H9 (cell line): ENCODE results near the gene TCEA2. TPM values are rescaled to one million over a fixed set of nuclear protein-coding genes. Genes with fewer than 3 reads are reported as not detected.

Experiments
- DNase-seq: peaks from one replicate; pipeline ENCODE4 v3.0.0-alpha.2; 2017
- H2AFZ ChIP-seq: one replicate; pipeline ENCODE4 v1.6.1; 2013; ENCODE audit warnings: mild to moderate bottlenecking, low read length, control low read depth, moderate library complexity
- H2AK5ac ChIP-seq: 2 replicates; pipeline ENCODE4 v1.6.1; 2013; ENCODE audit warnings: low read length, control low read depth, mixed read lengths; ENCODE audit not compliant: insufficient read length
- H2BK120ac ChIP-seq: one replicate; pipeline ENCODE4 v1.6.1; 2013; ENCODE audit warnings: low read depth, mild to moderate bottlenecking, low read length, control low read depth, inconsistent platforms; ENCODE audit not compliant: poor library complexity, severe bottlenecking
- H2BK12ac ChIP-seq: 2 replicates; pipeline ENCODE4 v1.6.1; 2013; ENCODE audit warnings: low read length, control low read depth, mixed read lengths, low read depth; ENCODE audit not compliant: insufficient read length
- H2BK15ac ChIP-seq: 2 replicates; pipeline ENCODE4 v1.6.1; 2013; ENCODE audit warnings: low read depth, low read length, control low read depth
- H2BK20ac ChIP-seq: one replicate; pipeline ENCODE4 v1.6.1; 2013; ENCODE audit warnings: low read depth, mild to moderate bottlenecking, low read length, control low read depth, inconsistent platforms; ENCODE audit not compliant: poor library complexity, severe bottlenecking
- H2BK5ac ChIP-seq: 2 replicates; pipeline ENCODE4 v1.6.1; 2013; ENCODE audit warnings: low read length, control low read depth, mixed read lengths; ENCODE audit not compliant: insufficient read length
- H3K14ac ChIP-seq: 2 replicates; pipeline ENCODE4 v1.6.1; 2013; ENCODE audit warnings: low read length, control low read depth; ENCODE audit not compliant: insufficient read depth
- H3K18ac ChIP-seq: 2 replicates; pipeline ENCODE4 v1.6.1; 2013; ENCODE audit warnings: low read depth, mild to moderate bottlenecking, mixed read lengths, low read length, control low read depth; ENCODE audit not compliant: insufficient read length
- H3K23ac ChIP-seq: 2 replicates; pipeline ENCODE4 v1.6.1; 2013; ENCODE audit warnings: low read length, control low read depth, mixed read lengths, low read depth; ENCODE audit not compliant: insufficient read length
- H3K23me2 ChIP-seq: 2 replicates; pipeline ENCODE4 v1.6.1; 2013; ENCODE audit warnings: low read depth, mild to moderate bottlenecking, mixed read lengths, low read length, control low read depth; ENCODE audit not compliant: insufficient read length, poor library complexity, severe bottlenecking
- H3K27ac ChIP-seq: 2 replicates; pipeline ENCODE4 v1.5.1; 2013; ENCODE audit warnings: low read length, control low read depth, mixed read lengths, low read depth; ENCODE audit not compliant: insufficient read length
- H3K27me3 ChIP-seq: 2 replicates; pipeline ENCODE4 v1.6.1; 2013; ENCODE audit warnings: low read length, control low read depth, inconsistent platforms; ENCODE audit not compliant: insufficient read depth
- H3K4ac ChIP-seq: 2 replicates; pipeline ENCODE4 v1.6.1; 2013; ENCODE audit warnings: low read depth, mild to moderate bottlenecking, control low read depth, inconsistent platforms, low read length, moderate library complexity
- H3K4me1 ChIP-seq: 2 replicates; pipeline ENCODE4 v1.6.1; 2013; ENCODE audit warnings: low read length, control low read depth, inconsistent platforms; ENCODE audit not compliant: insufficient read depth
- H3K4me2 ChIP-seq: 2 replicates; pipeline ENCODE4 v1.6.1; 2013; ENCODE audit warnings: low read length, control low read depth, mixed read lengths; ENCODE audit not compliant: insufficient read length, insufficient read depth
- H3K56ac ChIP-seq: 2 replicates; pipeline ENCODE4 v1.6.1; 2013; ENCODE audit warnings: low read depth, mild to moderate bottlenecking, mixed read lengths, low read length, control low read depth; ENCODE audit not compliant: insufficient read length
- H3K79me1 ChIP-seq: 2 replicates; pipeline ENCODE4 v1.6.1; 2013; ENCODE audit warnings: low read depth, mild to moderate bottlenecking, moderate library complexity, low read length, control low read depth, inconsistent platforms; ENCODE audit not compliant: insufficient read depth, poor library complexity, severe bottlenecking
- H3K79me2 ChIP-seq: 2 replicates; pipeline ENCODE4 v1.6.1; 2013; ENCODE audit warnings: low read length, control low read depth, inconsistent platforms; ENCODE audit not compliant: insufficient read depth
- H3K9ac ChIP-seq: 2 replicates; pipeline ENCODE4 v1.6.1; 2013; ENCODE audit warnings: low read length, control low read depth, mixed read lengths; ENCODE audit not compliant: insufficient read length; ENCODE audit errors: extremely low read depth
- H3K9me3 ChIP-seq: one replicate; pipeline ENCODE4 v1.6.1; 2013; ENCODE audit warnings: low read depth, low read length, inconsistent platforms; ENCODE audit not compliant: control insufficient read depth
- H3T11ph ChIP-seq: one replicate; pipeline ENCODE4 v1.6.1; 2013; ENCODE audit warnings: mild to moderate bottlenecking, low read length, control low read depth, inconsistent platforms
- H4K20me1 ChIP-seq: one replicate; pipeline ENCODE4 v1.6.1; 2013; ENCODE audit not compliant: control insufficient read depth, insufficient read length, insufficient read depth
- H4K5ac ChIP-seq: 2 replicates; pipeline ENCODE4 v1.6.1; 2013; ENCODE audit warnings: low read depth, mild to moderate bottlenecking, mixed read lengths, low read length, control low read depth; ENCODE audit not compliant: insufficient read length
- H4K8ac ChIP-seq: replicated peaks from 2 replicates; pipeline ENCODE4 v1.6.1; 2013; ENCODE audit warnings: low read length, control low read depth, mixed read lengths, low read depth; ENCODE audit not compliant: insufficient read length
- H4K91ac ChIP-seq: 2 replicates; pipeline ENCODE4 v1.6.1; 2013; ENCODE audit warnings: low read depth, mild to moderate bottlenecking, moderate library complexity, mixed read lengths, low read length, control low read depth; ENCODE audit not compliant: insufficient read length
- H3K27ac Mint-ChIP-seq, 3 experiments: 2 replicates in 2 of 3; 3 replicates in 1 of 3; pipeline ENCODE4 v1.8.0; 2020 to 2021; ENCODE audit warnings: mixed read lengths in 3 of 3, mild to moderate bottlenecking in 1 of 3, moderate library complexity in 1 of 3
- H3K27me3 Mint-ChIP-seq: 2 replicates; pipeline ENCODE4 v1.8.0; 2021; ENCODE audit warnings: low read depth, mild to moderate bottlenecking, moderate library complexity, mixed read lengths
- H3K36me3 Mint-ChIP-seq, 3 experiments: 2 replicates in 2 of 3; 3 replicates in 1 of 3; pipeline ENCODE4 v1.8.0; 2020 to 2021; ENCODE audit warnings: low read depth in 3 of 3, mixed read lengths in 3 of 3; ENCODE audit not compliant: insufficient read depth in 1 of 3
- H3K4me1 Mint-ChIP-seq, 2 experiments: 2 replicates each; pipeline ENCODE4 v1.8.0; 2020; ENCODE audit warnings: mixed read lengths in 2 of 2
- H3K4me3 Mint-ChIP-seq, 2 experiments: 2 replicates in 1 of 2; 3 replicates in 1 of 2; pipeline ENCODE4 v1.8.0; 2020 to 2021; ENCODE audit warnings: mild to moderate bottlenecking in 2 of 2, mixed read lengths in 2 of 2, moderate library complexity in 1 of 2
- H3K9me3 Mint-ChIP-seq, 2 experiments: 2 replicates in 1 of 2; 3 replicates in 1 of 2; pipeline ENCODE4 v1.8.0; 2020; ENCODE audit warnings: mild to moderate bottlenecking in 2 of 2, mixed read lengths in 2 of 2, moderate library complexity in 1 of 2
- WGBS: extraction: QIAGEN DNeasy Blood & Tissue Kit; methylation state at CpG from one replicate; pipeline ENCODE4 v1.1.7; 2013; ENCODE audit warnings: missing lambda C conversion rate, low lambda C conversion rate, mixed read lengths; ENCODE audit not compliant: insufficient read length; ENCODE audit errors: extremely low coverage; 5-methylcytosine and 5-hydroxymethylcytosine counted together
- total RNA-seq: library from RNA; stranded (reverse); gene quantifications from 2 replicates; pipeline ENCODE4 v1.2.1, GENCODE V29; 2021
- TF ChIP-seq, protein P1 (sequence below): fragments of 200-600 bp; sonication (generic); conservative IDR thresholded peaks from 3 replicates; pipeline ENCODE4 v1.8.0; 2021; ENCODE audit warnings: antibody characterized with exemption, mild to moderate bottlenecking

TCEA2 gene
- total RNA-seq, 1 experiment from 2014 or later, result 51.7 TPM

DNA sequence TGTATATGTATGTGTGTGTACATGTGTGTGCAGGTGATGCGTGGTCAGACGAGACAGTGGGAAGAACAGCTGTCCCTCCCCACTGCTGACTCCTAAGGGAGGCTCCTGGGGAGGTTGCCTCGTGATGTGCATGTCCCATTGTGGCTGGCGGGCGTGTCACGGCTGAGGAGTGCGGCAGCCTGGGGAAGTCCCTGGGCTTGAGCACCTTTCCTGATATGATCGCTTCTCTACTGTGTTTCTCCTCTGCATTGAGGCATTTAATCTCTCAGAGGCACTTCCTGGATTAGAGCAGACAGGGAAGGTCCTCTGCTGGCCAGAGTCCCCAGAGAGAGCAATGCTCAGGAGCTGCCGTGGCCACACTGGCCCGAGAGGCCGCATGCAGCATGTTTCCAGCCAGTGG lies 32.9 kb downstream of the TCEA2 start:
- no peaks in the 10 kb centered on the region; the same call in 1 of the 2 replicates for H3K4me1 ChIP-seq
- Mint-ChIP-seq H3K9me3 (peaks cover 5% of the 10 kb centered on the region in 2 experiments), H3K27ac (no peak overlapping the region), H3K36me3 (peaks cover 2 to 5% (median 2%) of the 10 kb centered on the region in 3 experiments; a peak in 5 of 7 replicates), H3K4me1 (peaks cover 6 to 11% of the 10 kb centered on the region in 2 experiments), H3K27me3 (peaks cover 26% of the 10 kb centered on the region), H3K4me3 (no peak overlapping the region)
- no peak overlapping the region for H4K91ac ChIP-seq
- H2BK15ac ChIP-seq, result no peak overlapping the region
- no peak overlapping the region for H2BK5ac ChIP-seq
- H3K79me2 ChIP-seq, result no peaks in the 10 kb centered on the region
- no peaks in the 10 kb centered on the region for H3K27me3 ChIP-seq
- H3K79me1 ChIP-seq, result no peaks in the 10 kb centered on the region
- TF ChIP-seq, protein P1, sequence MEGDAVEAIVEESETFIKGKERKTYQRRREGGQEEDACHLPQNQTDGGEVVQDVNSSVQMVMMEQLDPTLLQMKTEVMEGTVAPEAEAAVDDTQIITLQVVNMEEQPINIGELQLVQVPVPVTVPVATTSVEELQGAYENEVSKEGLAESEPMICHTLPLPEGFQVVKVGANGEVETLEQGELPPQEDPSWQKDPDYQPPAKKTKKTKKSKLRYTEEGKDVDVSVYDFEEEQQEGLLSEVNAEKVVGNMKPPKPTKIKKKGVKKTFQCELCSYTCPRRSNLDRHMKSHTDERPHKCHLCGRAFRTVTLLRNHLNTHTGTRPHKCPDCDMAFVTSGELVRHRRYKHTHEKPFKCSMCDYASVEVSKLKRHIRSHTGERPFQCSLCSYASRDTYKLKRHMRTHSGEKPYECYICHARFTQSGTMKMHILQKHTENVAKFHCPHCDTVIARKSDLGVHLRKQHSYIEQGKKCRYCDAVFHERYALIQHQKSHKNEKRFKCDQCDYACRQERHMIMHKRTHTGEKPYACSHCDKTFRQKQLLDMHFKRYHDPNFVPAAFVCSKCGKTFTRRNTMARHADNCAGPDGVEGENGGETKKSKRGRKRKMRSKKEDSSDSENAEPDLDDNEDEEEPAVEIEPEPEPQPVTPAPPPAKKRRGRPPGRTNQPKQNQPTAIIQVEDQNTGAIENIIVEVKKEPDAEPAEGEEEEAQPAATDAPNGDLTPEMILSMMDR, result no peak
- no peak overlapping the region for H2BK12ac ChIP-seq
- no peak overlapping the region for H4K5ac ChIP-seq
- H3K4me2 ChIP-seq, result no peak overlapping the region
- no peak overlapping the region for H3K27ac ChIP-seq
- WGBS, result no CpG with 5 or more reads among the region's 11 CpGs
- H3K14ac ChIP-seq, result no peak overlapping the region; the same call in 1 of the 2 replicates
- no peak overlapping the region for H3K56ac ChIP-seq
- no peak overlapping the region for H2BK120ac ChIP-seq
- no peaks in the 10 kb centered on the region for H3K9me3 ChIP-seq
- H3K23me2 ChIP-seq, result no peaks in the 10 kb centered on the region
- H2BK20ac ChIP-seq, result no peak overlapping the region
- no peak overlapping the region for H3T11ph ChIP-seq
- DNase-seq, result no peak
- H3K18ac ChIP-seq, result no peak overlapping the region
- H2AK5ac ChIP-seq, result no peak overlapping the region
- no peak overlapping the region for H2AFZ ChIP-seq
- H3K23ac ChIP-seq, result no peak overlapping the region
- no peak overlapping the region for H4K8ac ChIP-seq
- no peak overlapping the region for H3K4ac ChIP-seq
- H3K9ac ChIP-seq, result no peak overlapping the region
- H4K20me1 ChIP-seq, result no peaks in the 10 kb centered on the region
